ENCODE data around the gene MT1B.

- TF ChIP-seq CTCF (IDR thresholded peaks at IDR 0.05) (no peak), EP300 (IDR thresholded peaks at IDR 0.05) (no peak), POLR2A (IDR thresholded peaks at IDR 0.05) (no peak), POLR2AphosphoS5 (IDR thresholded peaks at IDR 0.05) (peak; percentile 43 to 70 (median 65))
Measured at GRCh38 chr16:56617212-56618085, 34.2 kb upstream of the MT1B start.

All from sigmoid colon (tissue), 4 donors.